HFFc6 (cell line): ENCODE results near the gene LRCOL1. TPM values are rescaled to one million over a fixed set of nuclear protein-coding genes. Genes with fewer than 3 reads are reported as not detected.
"Not testable (repeated sequence)": the region's sequence is repeated elsewhere in the genome, so short reads cannot be mapped to it uniquely, and the experiment has no call there.

Source experiments
- DNase-seq: peaks from one replicate; pipeline ENCODE4 v3.0.0-alpha.2; 2018
- H3K27ac Mint-ChIP-seq: 2 replicates; pipeline ENCODE4 v1.8.0; 2020; ENCODE audit warnings: mild to moderate bottlenecking, mixed read lengths
- H3K27me3 Mint-ChIP-seq: 2 replicates; pipeline ENCODE4 v1.8.0; 2021; ENCODE audit warnings: mild to moderate bottlenecking, moderate library complexity, mixed read lengths; ENCODE audit not compliant: insufficient read depth
- H3K36me3 Mint-ChIP-seq: 2 replicates; pipeline ENCODE4 v1.8.0; 2021; ENCODE audit warnings: low read depth, mixed read lengths
- H3K4me1 Mint-ChIP-seq: 2 replicates; pipeline ENCODE4 v1.8.0; 2020; ENCODE audit warnings: low read depth, mixed read lengths
- H3K4me3 Mint-ChIP-seq: 2 replicates; pipeline ENCODE4 v1.8.0; 2020; ENCODE audit warnings: mild to moderate bottlenecking, moderate library complexity, mixed read lengths
- H3K9me3 Mint-ChIP-seq: 2 replicates; pipeline ENCODE4 v1.8.0; 2020; ENCODE audit warnings: mild to moderate bottlenecking, mixed read lengths
- CTCF ChIP-seq: fragments of 200-600 bp; sonication (generic); IDR thresholded peaks from 2 replicates; pipeline ENCODE4 v1.5.0; 2021; ENCODE audit warnings: antibody characterized with exemption, mild to moderate bottlenecking
- total RNA-seq, 6 experiments: library from RNA; stranded (reverse); fragmentation: NEBNext Ultra II Directional; extraction: Animal tissue kit (Norgen Biotek cat#: 25700); gene quantifications; 2 replicates in 1 of 6; 3 replicates in 5 of 6; pipeline ENCODE4 v1.2.3, GENCODE V29; 2021

The LRCOL1 gene
- total RNA-seq, 6 experiments from 2014 or later, result 0.23 to 1.00 (median 0.52) TPM

GRCh38 chr12:132602572-132603239, 7.7 kb downstream of the LRCOL1 start:
- H3K9me3 Mint-ChIP-seq, result no peaks in the 10 kb centered on the region
- no peak for TF ChIP-seq CTCF
- no peak overlapping the region for H3K4me3 Mint-ChIP-seq
- H3K4me1 Mint-ChIP-seq, result peaks cover 8% of the 10 kb centered on the region
- no peak for DNase-seq
- H3K27me3 Mint-ChIP-seq, result peaks cover 26% of the 10 kb centered on the region
- H3K36me3 Mint-ChIP-seq, result no peaks in the 10 kb centered on the region
- H3K27ac Mint-ChIP-seq, result no peak overlapping the region

GRCh38 chr12:132601171-132601883, 9.1 kb downstream of the LRCOL1 start:
- H3K4me3 Mint-ChIP-seq, result peak overlapping the region; percentile 88; the same call in 1 of the 2 replicates
- peaks cover 12% of the 10 kb centered on the region for H3K4me1 Mint-ChIP-seq
- no peaks in the 10 kb centered on the region for H3K36me3 Mint-ChIP-seq
- no peak for DNase-seq
- no peaks in the 10 kb centered on the region for H3K9me3 Mint-ChIP-seq
- no peak for TF ChIP-seq CTCF
- H3K27ac Mint-ChIP-seq, result no peak overlapping the region
- H3K27me3 Mint-ChIP-seq, result peaks cover 29% of the 10 kb centered on the region

- H3K27ac Mint-ChIP-seq, result no peak overlapping the region; the same call in 1 of the 2 replicates
- H3K4me1 Mint-ChIP-seq, result peaks cover 20% of the 10 kb centered on the region
- H3K4me3 Mint-ChIP-seq, result peak overlapping the region; percentile 88
- H3K27me3 Mint-ChIP-seq, result peaks cover 26% of the 10 kb centered on the region
- H3K36me3 Mint-ChIP-seq, result no peaks in the 10 kb centered on the region
- no peaks in the 10 kb centered on the region for H3K9me3 Mint-ChIP-seq
- TF ChIP-seq CTCF, result peak; percentile 74
- peak; percentile 18 for DNase-seq
Measured at GRCh38 chr12:132600048-132601032, 10.0 kb downstream of the LRCOL1 start.

- not testable (repeated sequence) for H3K27ac Mint-ChIP-seq, DNase-seq, H3K4me3 Mint-ChIP-seq, H3K36me3 Mint-ChIP-seq, H3K9me3 Mint-ChIP-seq
- H3K27me3 Mint-ChIP-seq, result peaks cover 20% of the 10 kb centered on the region
- H3K4me1 Mint-ChIP-seq, result peaks cover 20% of the 10 kb centered on the region
Measured at GRCh38 chr12:132599502-132599901, 10.9 kb downstream of the LRCOL1 start.

GRCh38 chr12:132597333-132598316, 12.8 kb downstream of the LRCOL1 start:
- peak; percentile 24 for DNase-seq
- H3K4me3 Mint-ChIP-seq, result peak overlapping the region; percentile 91
- TF ChIP-seq CTCF, result no peak
- H3K27ac Mint-ChIP-seq, result peak overlapping the region; percentile 34
- no peaks in the 10 kb centered on the region for H3K9me3 Mint-ChIP-seq
- H3K4me1 Mint-ChIP-seq, result peaks cover 20% of the 10 kb centered on the region
- H3K36me3 Mint-ChIP-seq, result no peaks in the 10 kb centered on the region
- H3K27me3 Mint-ChIP-seq, result peaks cover 11% of the 10 kb centered on the region
